ENCODE results near the gene ITM2B.

- TF ChIP-seq CTCF (IDR thresholded peaks at IDR 0.05) = no peak
- TF ChIP-seq POLR2AphosphoS5 (IDR thresholded peaks at IDR 0.05) = no peak
Measured at GRCh38 chr13:48216204-48216711, 16.7 kb upstream of the ITM2B start.
